Measurements from ENCODE around the gene IKBKE. TPM values are rescaled to one million over a fixed set of nuclear protein-coding genes. Genes with fewer than 3 reads are reported as not detected.

IKBKE gene
- polyA plus RNA-seq, 2 of the 4 experiments (the other 2 are of a cell fraction): 6.3 to 6.4 TPM

DNA sequence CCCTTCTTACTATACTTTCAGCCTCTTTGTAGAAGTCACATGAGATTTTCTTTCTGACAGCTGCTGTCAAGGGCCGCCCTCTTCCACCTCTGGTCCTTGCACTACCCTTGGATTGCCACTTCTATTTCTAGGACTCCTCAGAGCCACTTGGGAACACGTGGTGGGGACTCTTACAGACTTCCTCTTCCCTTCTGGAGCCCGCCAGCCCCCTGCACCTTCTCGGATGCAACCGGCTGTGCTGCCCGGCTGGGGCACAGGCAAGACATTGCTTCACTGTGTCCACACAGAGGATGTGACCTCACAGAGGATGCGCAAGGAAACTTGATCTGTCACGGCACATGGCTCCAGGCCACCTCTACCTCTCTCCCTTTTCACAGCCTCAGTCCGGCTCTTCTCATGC is 2.4 kb upstream of the IKBKE start:
- Histone ChIP-seq H3K27ac (no peak overlapping the region), H3K9me3 (no peaks in the 10 kb centered on the region), H3K4me3 (no peak overlapping the region), H3K4me2 (no peak overlapping the region), H3K4me1 (peaks cover 30% of the 10 kb centered on the region)
- ChIA-PET CTCF (interaction anchor here (0.8 to 3.9 kb wide), 4 partner anchors 11 to 397 kb away, joined by 3 to 20 read pairs (median 4); partner anchors contain the start of gene IL20), POLR2A (no interaction called here)
- DNase-seq (ENCODE audit: low read depth in 1 of 2, low spot score in 1 of 2): no peak
- TF ChIP-seq ATOH8 (CRISPR knock-in tag; IDR thresholded peaks at IDR 0.05; ENCODE audit: low read depth): no peak
- TF ChIP-seq FOXS1 (CRISPR knock-in tag; IDR thresholded peaks at IDR 0.05): no peak
- TF ChIP-seq HES2 (IDR thresholded peaks at IDR 0.05): no peak
- TF ChIP-seq HOXA7 (CRISPR knock-in tag; IDR thresholded peaks at IDR 0.05): no peak
- no peak for TF ChIP-seq TFCP2L1 (CRISPR knock-in tag; IDR thresholded peaks at IDR 0.05)
- WGBS (ENCODE audit: missing lambda C conversion rate): 77% methylated on average over 9 of the region's 9 CpGs
- FAIRE-seq: no peak
- no peak for ATAC-seq

GRCh38 chr1:206468571-206468970 is 1.7 kb upstream of the IKBKE start:
- H3K27ac ChIP-seq: peak overlapping the region in 1 of 2 experiments; percentile 93; a peak in 1 of 6 replicates
- H3K9me3 ChIP-seq: no peaks in the 10 kb centered on the region
- H3K4me2 ChIP-seq: no peak overlapping the region
- H3K4me3 ChIP-seq: no peak overlapping the region
- TF ChIP-seq NPAS2 (CRISPR knock-in tag; IDR thresholded peaks at IDR 0.05; ENCODE audit: borderline replicate concordance): no peak
- TF ChIP-seq TFCP2L1 (CRISPR knock-in tag; IDR thresholded peaks at IDR 0.05): no peak
- 73% methylated on average over 3 of the region's 3 CpGs for WGBS (ENCODE audit: missing lambda C conversion rate)
- peaks cover 30% of the 10 kb centered on the region for H3K4me1 ChIP-seq
- ATAC-seq: no peak
- no peak for FAIRE-seq
- ChIA-PET CTCF (interaction anchor here (2.9 to 3.8 kb wide), 2 partner anchors 12 to 77 kb away, joined by 11 to 57 read pairs; no protein-coding TSS in a partner anchor), POLR2A (no interaction called here)
- no peak for DNase-seq (ENCODE audit: low read depth in 1 of 2, low spot score in 1 of 2)

- Histone ChIP-seq H3K9me3 (no peaks in the 10 kb centered on the region), H3K4me1 (peaks cover 27% of the 10 kb centered on the region), H3K27ac (peak overlapping the region; percentile 76 to 93; a peak in 5 of 6 replicates), H3K4me2 (peak overlapping the region; percentile 87), H3K4me3 (no peak overlapping the region)
- FAIRE-seq (no peak), DNase-seq (ENCODE audit: low read depth in 1 of 2, low spot score in 1 of 2) (no peak), ATAC-seq (no peak; a peak in 2 of 6 replicates)
- WGBS (ENCODE audit: missing lambda C conversion rate): 60% methylated on average over 2 of the region's 2 CpGs
- CTCF ChIA-PET: interaction anchor here (0.5 to 5.8 kb wide), 10 partner anchors 9 to 513 kb away, joined by 3 to 73 read pairs (median 8); no protein-coding TSS in a partner anchor
- TF ChIP-seq POLR2AphosphoS2 (conservative IDR thresholded peaks at IDR 0.05; ENCODE audit: low read length) (no peak), GATA3 (IDR thresholded peaks at IDR 0.05; ENCODE audit: borderline replicate concordance) (0 out of 2 replicates have a peak, but pooled peaks have one; percentile 9), NR3C1 (IDR thresholded peaks at IDR 0.05) (no peak)
- POLR2A ChIA-PET: interaction anchor here (0.7 to 1.2 kb wide), 3 partner anchors 12 to 583 kb away, joined by 3 to 5 read pairs (median 3); partner anchors contain the start of gene PFKFB2
Measured at GRCh38 chr1:206469411-206469932, 804 bp upstream of the IKBKE start.

GRCh38 chr1:206470692-206471414 is 577 bp downstream of the IKBKE start:
- no peaks in the 10 kb centered on the region for H3K9me3 ChIP-seq
- WGBS (ENCODE audit: missing lambda C conversion rate): 3% methylated on average over 13 of the region's 18 CpGs
- H3K4me3 ChIP-seq: peak overlapping the region; percentile 63
- peak overlapping the region; percentile 76 to 93 for H3K27ac ChIP-seq
- H3K4me2 ChIP-seq: peak overlapping the region; percentile 87
- peak; percentile 56 to 70 for ATAC-seq
- peaks cover 20% of the 10 kb centered on the region for H3K4me1 ChIP-seq
- no peak for FAIRE-seq
- peak in 1 of 2 experiments; percentile 58 for DNase-seq (ENCODE audit: low read depth in 1 of 2, low spot score in 1 of 2)
- POLR2A ChIA-PET: interaction anchor here (0.8 to 1.2 kb wide), 3 partner anchors 9 to 10 kb away, joined by 3 to 5 read pairs (median 3); no protein-coding TSS in a partner anchor
- CTCF ChIA-PET: interaction anchor here (0.9 to 5.8 kb wide), 10 partner anchors 10 to 511 kb away, joined by 3 to 73 read pairs (median 8); no protein-coding TSS in a partner anchor
- TF ChIP-seq TFCP2L1 (CRISPR knock-in tag; IDR thresholded peaks at IDR 0.05) (no peak), KDM5A (IDR thresholded peaks at IDR 0.05) (no peak), ATOH8 (CRISPR knock-in tag; IDR thresholded peaks at IDR 0.05; ENCODE audit: low read depth) (no peak)

DNA sequence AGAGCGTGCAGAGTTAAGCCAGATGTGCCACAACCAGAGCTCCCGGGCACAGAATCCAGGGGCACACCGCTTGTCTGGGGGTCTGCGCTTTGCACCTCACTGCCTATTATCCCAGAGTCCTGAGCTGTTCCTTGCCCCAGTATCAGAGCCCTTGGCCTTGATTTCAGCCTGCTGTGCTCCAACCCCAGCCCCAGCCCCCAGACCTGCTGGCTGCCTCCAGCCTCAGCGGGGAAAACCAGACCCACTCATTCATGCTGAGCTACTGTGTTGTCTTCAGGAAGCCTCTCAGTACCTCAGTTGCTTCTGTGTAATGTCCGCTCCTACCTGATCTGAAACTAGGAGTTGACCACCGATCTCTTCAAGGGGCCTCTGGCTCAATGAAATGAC is 1.1 kb downstream of the IKBKE start:
- CTCF ChIA-PET: interaction anchor here (1.2 to 5.8 kb wide), 7 partner anchors 9 to 511 kb away, joined by 5 to 73 read pairs (median 11); no protein-coding TSS in a partner anchor
- no peaks in the 10 kb centered on the region for H3K9me3 ChIP-seq
- WGBS (ENCODE audit: missing lambda C conversion rate): 88% methylated on average over 7 of the region's 7 CpGs
- H3K4me2 ChIP-seq: peak overlapping the region; percentile 87
- ATAC-seq (no peak), DNase-seq (ENCODE audit: low read depth in 1 of 2, low spot score in 1 of 2) (no peak), FAIRE-seq (no peak)
- H3K27ac ChIP-seq: peak overlapping the region in 1 of 2 experiments; percentile 93; a peak in 3 of 6 replicates
- H3K4me3 ChIP-seq: peak overlapping the region; percentile 63
- POLR2A ChIA-PET: interaction anchor here (0.8 kb wide), 1 partner anchor 8 kb away, joined by 3 read pairs; no protein-coding TSS in a partner anchor
- no peak for TF ChIP-seq KDM5A (IDR thresholded peaks at IDR 0.05)
- TF ChIP-seq RNF2 (IDR thresholded peaks at IDR 0.05; ENCODE audit: borderline replicate concordance, low read depth): no peak
- peaks cover 20% of the 10 kb centered on the region for H3K4me1 ChIP-seq
